ENCODE results near the gene SCUBE3. TPM values are rescaled to one million over a fixed set of nuclear protein-coding genes. Genes with fewer than 3 reads are reported as not detected.

SCUBE3 gene
- total RNA-seq, 2 experiments from 2014 or later, result not detected

DNA sequence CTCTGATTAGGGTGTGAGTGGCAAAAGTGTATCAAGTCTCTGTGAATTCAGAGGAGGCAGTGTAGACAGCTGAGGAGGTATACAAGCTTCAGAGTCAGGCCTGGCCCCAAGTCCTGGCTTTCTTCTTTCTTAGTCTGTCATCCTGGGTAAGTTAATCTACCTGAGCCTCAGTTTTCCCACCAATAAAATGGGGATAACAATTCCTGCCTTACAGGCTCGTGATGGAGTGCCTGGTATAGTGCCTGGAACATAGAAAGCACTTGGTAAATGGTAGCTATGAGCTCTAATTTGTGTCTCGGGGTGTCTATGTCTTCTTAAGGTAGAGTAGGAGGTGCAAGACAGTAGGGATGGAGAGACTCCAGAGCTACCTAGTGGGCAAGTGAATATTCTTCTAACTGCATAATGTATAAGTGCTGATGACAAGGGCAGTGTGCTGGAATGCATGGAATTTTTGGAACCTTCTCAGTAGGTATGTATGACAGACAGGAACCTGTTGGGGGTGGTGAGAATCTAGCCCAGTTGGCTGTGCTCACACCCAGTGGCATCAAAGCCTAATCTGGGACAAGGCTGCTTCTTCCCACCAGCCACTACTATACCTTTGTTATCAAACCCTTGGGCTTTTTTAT lies 4.0 kb upstream of the SCUBE3 start:
- no peak overlapping the region for H3K4me3 Mint-ChIP-seq
- ChIA-PET CTCF (interaction anchor here (0.8 to 1.4 kb wide), 4 partner anchors 10 to 61 kb away, joined by 3 to 7 read pairs (median 4); no protein-coding TSS in a partner anchor), POLR2A (no interaction called here)
- no peaks in the 10 kb centered on the region for H3K9me3 Mint-ChIP-seq (ENCODE audit: low read depth)
- no peak for DNase-seq
- intact Hi-C loops (cut with DNase I, micrococcal nuclease), result loop anchor here in 1 of 2 experiments (10.0 kb wide), 1 partner anchor 225 kb away; no protein-coding TSS in a partner anchor
- no peak overlapping the region for H3K27ac Mint-ChIP-seq
- peaks cover 49% of the 10 kb centered on the region for H3K27me3 Mint-ChIP-seq
- peaks cover 6% of the 10 kb centered on the region for H3K4me1 Mint-ChIP-seq
- no peak for ATAC-seq
- H3K36me3 Mint-ChIP-seq (ENCODE audit: low read depth), result no peaks in the 10 kb centered on the region

DNA sequence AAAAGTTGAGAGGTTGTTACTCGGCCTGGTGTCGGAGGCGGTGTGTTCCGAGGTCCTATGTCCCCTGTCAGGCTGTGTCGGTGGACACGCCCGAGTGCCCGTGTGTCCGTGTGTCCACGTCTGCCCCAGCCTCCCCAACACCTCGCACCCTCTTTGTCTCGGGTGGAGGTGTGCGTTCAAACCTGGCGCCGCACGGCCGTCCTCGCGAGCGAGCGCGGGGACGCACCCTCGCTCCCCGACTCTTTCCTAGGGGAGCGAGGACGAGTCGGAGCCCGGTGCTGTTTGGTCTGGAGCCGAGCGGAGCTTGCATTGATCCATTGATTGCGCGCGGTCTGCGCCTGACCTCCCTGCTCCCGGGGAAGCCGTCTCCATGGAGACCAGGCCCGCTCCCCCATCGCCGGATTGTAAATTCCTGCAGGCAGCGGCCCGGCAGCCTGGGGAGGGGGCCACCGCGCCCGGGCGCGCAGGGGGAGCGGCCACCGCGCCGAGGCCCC lies 411 bp upstream of the SCUBE3 start:
- H3K27ac Mint-ChIP-seq, result no peak overlapping the region
- H3K9me3 Mint-ChIP-seq (ENCODE audit: low read depth), result no peaks in the 10 kb centered on the region
- H3K4me3 Mint-ChIP-seq, result peak overlapping the region; percentile 46
- DNase-seq (no peak), ATAC-seq (peak; percentile 27)
- peaks cover 61% of the 10 kb centered on the region for H3K27me3 Mint-ChIP-seq
- no peaks in the 10 kb centered on the region for H3K36me3 Mint-ChIP-seq (ENCODE audit: low read depth)
- H3K4me1 Mint-ChIP-seq, result peaks cover 6% of the 10 kb centered on the region
- ChIA-PET POLR2A (no interaction called here), CTCF (interaction anchor here (1.2 to 3.0 kb wide), 2 partner anchors 8 to 64 kb away, joined by 3 to 11 read pairs; no protein-coding TSS in a partner anchor)
- intact Hi-C loops (cut with DNase I, micrococcal nuclease), result no loop called here

DNA sequence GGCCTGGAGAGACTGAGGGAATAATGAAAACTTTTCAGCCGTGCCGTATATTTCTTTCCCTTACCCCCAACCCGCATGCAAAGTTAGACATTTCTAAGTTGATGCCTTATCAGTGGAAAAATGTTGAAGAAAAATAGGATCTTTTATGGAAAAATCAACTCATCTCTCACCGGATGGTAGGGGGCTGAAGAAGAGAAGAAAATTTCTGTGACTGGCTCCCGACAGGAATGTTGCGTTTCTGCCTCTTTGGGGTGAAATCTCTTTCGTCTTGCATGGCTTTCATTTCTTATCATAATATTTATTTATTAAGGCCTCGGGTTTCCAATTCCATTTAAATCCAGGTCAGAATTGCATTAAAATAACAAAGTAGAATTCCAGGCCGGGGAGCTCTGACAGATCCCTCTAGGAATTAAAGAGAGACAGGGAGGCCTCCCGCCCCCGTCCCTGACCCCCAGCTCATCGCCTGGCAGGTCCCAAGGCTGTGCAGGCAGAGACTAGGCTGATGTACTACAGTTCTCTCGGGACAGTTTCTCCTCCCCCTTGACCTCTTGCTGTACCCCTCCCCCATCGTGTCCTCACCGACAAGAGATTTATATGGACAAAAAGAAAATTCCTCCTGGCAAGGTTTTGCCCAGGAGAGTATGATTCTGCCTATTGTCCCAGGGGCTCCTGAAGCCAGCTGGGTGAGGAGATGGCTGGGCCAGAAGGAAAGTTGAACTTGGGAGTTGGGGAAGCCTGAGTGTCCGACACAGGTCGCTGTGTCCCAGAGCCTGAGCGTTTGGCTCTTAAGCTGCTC lies 1.3 kb downstream of the SCUBE3 start:
- Mint-ChIP-seq H3K27ac (no peak overlapping the region), H3K4me3 (no peak overlapping the region), H3K27me3 (peaks cover 53% of the 10 kb centered on the region), H3K9me3 (ENCODE audit: low read depth) (no peaks in the 10 kb centered on the region), H3K4me1 (peaks cover 6% of the 10 kb centered on the region), H3K36me3 (ENCODE audit: low read depth) (no peaks in the 10 kb centered on the region)
- ATAC-seq (no peak), DNase-seq (no peak)
- ChIA-PET CTCF (interaction anchor here (0.6 to 3.0 kb wide), 5 partner anchors 10 to 967 kb away, joined by 3 to 11 read pairs (median 3); no protein-coding TSS in a partner anchor), POLR2A (interaction anchor here (0.6 to 0.7 kb wide), 2 partner anchors 27 to 82 kb away, joined by 3 read pairs; no protein-coding TSS in a partner anchor)
- intact Hi-C loops (cut with DNase I, micrococcal nuclease), result no loop called here

DNA sequence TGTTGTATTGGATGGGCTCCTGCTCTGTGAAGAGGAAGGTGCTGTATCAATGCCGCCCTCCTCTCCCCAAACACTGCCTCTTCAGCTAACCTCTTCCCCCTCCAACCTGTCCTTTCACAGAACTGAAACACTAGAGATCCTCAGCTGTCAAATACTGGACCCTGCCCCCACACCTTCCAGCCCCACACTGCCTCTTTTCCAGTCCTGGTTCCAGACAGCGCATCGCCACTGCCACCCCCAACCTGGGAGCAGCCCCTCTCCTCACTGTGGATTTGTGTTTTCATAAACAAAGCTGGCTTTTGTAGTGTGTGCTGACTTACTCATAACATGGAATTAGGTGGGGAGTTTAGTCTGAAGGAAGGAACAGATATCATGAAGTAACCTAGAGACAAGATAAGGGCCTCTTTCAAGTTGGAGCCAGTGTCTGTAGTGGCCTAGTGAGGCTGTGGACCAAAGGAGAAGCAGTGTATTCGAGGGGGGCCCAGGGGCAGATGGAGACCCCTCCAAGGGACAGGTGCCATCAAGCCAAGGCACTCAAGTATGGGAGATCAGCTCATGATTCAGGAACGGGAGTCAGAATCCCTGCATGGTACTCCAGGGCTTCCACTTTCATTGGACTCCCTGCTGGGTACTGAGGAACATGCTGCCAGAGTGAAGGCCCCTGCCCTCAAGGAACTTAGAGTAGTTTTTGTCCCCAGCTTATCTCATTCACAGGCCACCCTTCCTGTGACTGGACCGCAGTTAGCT lies 2.1 kb downstream of the SCUBE3 start:
- Mint-ChIP-seq H3K27me3 (peaks cover 53% of the 10 kb centered on the region), H3K4me3 (no peak overlapping the region), H3K4me1 (peaks cover 6% of the 10 kb centered on the region), H3K9me3 (ENCODE audit: low read depth) (no peaks in the 10 kb centered on the region), H3K36me3 (ENCODE audit: low read depth) (no peaks in the 10 kb centered on the region), H3K27ac (no peak overlapping the region)
- no peak for ATAC-seq
- POLR2A ChIA-PET, result no interaction called here
- intact Hi-C loops (cut with DNase I, micrococcal nuclease), result no loop called here
- DNase-seq, result no peak
- CTCF ChIA-PET, result interaction anchor here (0.6 to 3.0 kb wide), 4 partner anchors 11 to 26 kb away, joined by 3 to 11 read pairs (median 3); no protein-coding TSS in a partner anchor

DNA sequence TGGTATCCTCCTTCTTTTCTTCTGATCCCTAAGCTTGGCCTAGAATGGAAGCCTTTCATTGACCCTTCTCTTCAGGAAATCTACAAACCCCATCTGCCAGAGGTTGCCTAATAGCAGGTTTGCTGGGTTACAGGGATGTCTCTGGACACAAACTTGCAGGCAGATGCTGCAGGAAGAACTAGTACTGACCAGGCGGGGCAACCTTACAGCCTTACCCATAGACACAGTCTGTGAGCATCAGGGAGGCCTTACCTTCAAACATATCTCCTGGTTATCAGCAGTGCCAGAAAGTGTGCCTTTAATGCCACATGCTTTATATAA lies 2.6 kb downstream of the SCUBE3 start:
- Mint-ChIP-seq H3K9me3 (ENCODE audit: low read depth) (no peaks in the 10 kb centered on the region), H3K36me3 (ENCODE audit: low read depth) (no peaks in the 10 kb centered on the region), H3K4me1 (peaks cover 6% of the 10 kb centered on the region), H3K4me3 (no peak overlapping the region), H3K27me3 (peaks cover 51% of the 10 kb centered on the region), H3K27ac (no peak overlapping the region)
- ChIA-PET POLR2A (no interaction called here), CTCF (interaction anchor here (1.4 to 3.0 kb wide), 3 partner anchors 11 to 24 kb away, joined by 3 to 11 read pairs (median 3); no protein-coding TSS in a partner anchor)
- intact Hi-C loops (cut with DNase I, micrococcal nuclease), result no loop called here
- no peak for ATAC-seq
- no peak for DNase-seq

DNA sequence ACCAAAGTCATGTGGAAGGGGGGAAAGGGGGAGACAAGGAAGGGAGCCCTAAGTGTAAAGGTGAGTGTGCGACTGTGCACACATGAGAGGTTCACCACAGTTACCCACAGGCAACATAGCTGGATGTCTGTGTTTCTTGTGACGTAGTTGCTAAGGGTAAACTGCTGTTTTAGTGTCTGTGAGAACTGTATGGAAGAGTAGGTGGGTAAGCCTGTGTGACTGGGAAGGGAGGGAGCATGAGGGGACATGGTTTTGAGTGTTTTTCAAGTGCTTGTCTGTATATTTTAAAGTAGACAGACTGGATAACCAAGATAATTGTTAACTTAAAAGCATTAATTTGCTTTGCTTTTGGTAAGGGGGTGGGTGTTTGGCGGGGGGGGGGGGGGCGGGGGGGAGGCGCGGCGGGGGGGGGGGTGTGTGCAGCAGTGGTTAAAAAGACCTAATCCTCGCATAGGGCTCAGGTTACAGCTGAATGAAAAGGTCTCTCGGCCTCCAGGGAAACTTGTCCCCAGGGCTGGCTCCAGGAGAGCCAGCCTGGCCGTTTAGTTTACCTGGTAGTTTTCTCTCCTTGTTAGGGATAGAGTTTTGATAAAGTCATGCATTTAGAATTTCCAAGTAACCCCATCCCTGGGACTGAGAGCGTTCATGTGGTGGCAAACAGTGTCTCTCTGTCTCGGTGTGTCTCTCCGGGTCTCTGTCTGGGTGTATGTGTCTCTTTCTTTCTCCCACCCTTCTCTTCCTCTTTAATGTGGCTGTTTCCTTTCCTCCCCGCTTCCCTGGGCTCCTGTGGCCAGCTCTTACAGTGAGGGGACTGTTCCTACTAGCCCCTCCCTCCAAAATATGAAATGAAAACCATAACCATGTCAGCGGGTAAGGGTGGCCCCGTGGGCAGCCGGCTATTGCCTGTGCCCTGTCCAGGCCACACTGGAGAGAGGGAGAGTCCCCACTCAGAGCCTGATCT lies 3.4 kb downstream of the SCUBE3 start:
- peaks cover 48% of the 10 kb centered on the region for H3K27me3 Mint-ChIP-seq
- no peak for ATAC-seq
- ChIA-PET CTCF (no interaction called here), POLR2A (no interaction called here)
- peaks cover 6% of the 10 kb centered on the region for H3K4me1 Mint-ChIP-seq
- intact Hi-C loops (cut with DNase I, micrococcal nuclease), result no loop called here
- no peaks in the 10 kb centered on the region for H3K36me3 Mint-ChIP-seq (ENCODE audit: low read depth)
- H3K27ac Mint-ChIP-seq, result no peak overlapping the region
- H3K9me3 Mint-ChIP-seq (ENCODE audit: low read depth), result no peaks in the 10 kb centered on the region
- no peak overlapping the region for H3K4me3 Mint-ChIP-seq
- no peak for DNase-seq

DNA sequence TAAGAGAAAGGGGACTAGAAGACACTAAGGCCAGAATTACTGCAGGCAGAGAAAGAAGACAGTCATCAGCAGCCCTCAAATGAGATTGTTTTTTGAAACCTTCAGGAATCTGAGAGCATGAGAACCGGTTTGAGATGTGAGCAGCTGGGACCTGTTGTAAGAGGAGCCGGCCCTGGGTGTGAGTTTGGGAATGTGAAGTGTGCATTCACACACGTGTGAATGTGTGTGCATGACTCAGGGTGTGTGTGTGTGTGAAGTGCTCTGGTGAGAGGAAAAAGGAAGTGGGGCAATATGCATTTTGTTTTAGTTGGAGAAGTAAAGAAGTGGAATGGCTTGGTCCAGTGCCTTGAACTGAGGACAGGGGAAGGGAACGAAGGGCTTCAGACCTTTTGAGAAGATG lies 4.3 kb downstream of the SCUBE3 start:
- intact Hi-C loops (cut with DNase I, micrococcal nuclease), result no loop called here
- ChIA-PET POLR2A (no interaction called here), CTCF (interaction anchor here (0.6 to 1.0 kb wide), 3 partner anchors 9 to 353 kb away, joined by 3 read pairs; no protein-coding TSS in a partner anchor)
- ATAC-seq (no peak), DNase-seq (no peak)
- H3K4me3 Mint-ChIP-seq, result no peak overlapping the region
- peaks cover 4% of the 10 kb centered on the region for H3K4me1 Mint-ChIP-seq
- peaks cover 39% of the 10 kb centered on the region for H3K27me3 Mint-ChIP-seq
- H3K36me3 Mint-ChIP-seq (ENCODE audit: low read depth), result no peaks in the 10 kb centered on the region
- H3K27ac Mint-ChIP-seq, result no peak overlapping the region
- H3K9me3 Mint-ChIP-seq (ENCODE audit: low read depth), result no peaks in the 10 kb centered on the region

DNA sequence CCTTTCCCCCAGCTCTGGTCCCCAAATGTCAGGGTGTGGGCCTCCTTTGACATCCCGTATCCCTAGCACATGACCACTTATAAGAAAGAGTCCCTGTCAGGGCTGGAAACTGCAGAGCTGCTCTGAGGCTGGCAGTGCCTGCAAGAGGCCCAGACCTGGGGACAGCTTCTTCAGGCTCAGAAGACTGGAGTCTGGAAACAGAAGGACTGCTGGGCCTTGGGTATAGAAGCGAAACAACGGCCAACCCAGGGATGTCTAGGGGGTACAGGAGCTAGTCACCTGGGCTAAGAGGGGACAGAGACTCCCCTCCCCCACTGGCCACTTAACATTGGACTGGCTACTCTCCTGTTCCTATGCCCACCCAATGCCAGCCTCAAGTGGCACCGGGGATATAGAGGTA lies 4.7 kb downstream of the SCUBE3 start:
- DNase-seq, result no peak
- no peak for ATAC-seq
- Mint-ChIP-seq H3K4me3 (no peak overlapping the region), H3K27ac (no peak overlapping the region), H3K27me3 (peaks cover 35% of the 10 kb centered on the region), H3K9me3 (ENCODE audit: low read depth) (no peaks in the 10 kb centered on the region), H3K4me1 (no peaks in the 10 kb centered on the region), H3K36me3 (ENCODE audit: low read depth) (no peaks in the 10 kb centered on the region)
- CTCF ChIA-PET, result interaction anchor here (0.6 to 1.2 kb wide), 4 partner anchors 10 to 354 kb away, joined by 3 to 6 read pairs (median 3); no protein-coding TSS in a partner anchor
- intact Hi-C loops (cut with DNase I, micrococcal nuclease), result no loop called here
- POLR2A ChIA-PET, result interaction anchor here (0.6 kb wide), 1 partner anchor 1556 kb away, joined by 3 read pairs; no protein-coding TSS in a partner anchor

DNA sequence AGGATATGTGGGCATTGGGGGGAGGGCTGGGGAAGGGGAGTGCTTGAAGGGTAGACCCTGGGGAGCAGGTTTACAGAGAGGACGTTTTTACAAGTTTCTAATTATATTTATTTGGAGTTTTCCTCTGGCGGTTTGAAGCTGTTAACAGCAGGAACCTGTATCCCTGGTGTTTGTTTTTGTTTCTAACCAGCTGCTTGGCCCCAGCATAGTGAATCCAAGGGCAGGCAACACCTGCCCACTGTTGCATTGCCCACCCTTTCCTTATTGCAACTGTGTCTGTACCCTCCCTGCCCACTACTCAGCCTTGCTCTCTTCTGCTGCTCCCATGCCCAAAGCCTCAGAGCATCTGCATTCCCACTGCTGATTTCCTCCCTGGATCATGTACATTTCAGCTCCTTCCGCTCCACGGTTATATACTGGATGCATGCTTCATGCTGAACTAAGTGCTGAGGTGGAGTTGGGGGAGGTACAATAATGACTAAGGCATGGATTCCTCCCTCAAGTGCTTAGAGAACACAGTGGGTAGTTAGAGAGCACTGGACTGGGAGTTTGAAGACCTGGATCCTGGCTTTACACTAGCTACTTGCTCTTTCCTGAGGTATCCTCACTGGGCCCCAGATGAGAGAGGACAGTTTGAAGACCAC lies 6.0 kb downstream of the SCUBE3 start:
- intact Hi-C loops (cut with DNase I, micrococcal nuclease), result no loop called here
- ATAC-seq (no peak), DNase-seq (no peak)
- Mint-ChIP-seq H3K27me3 (peaks cover 35% of the 10 kb centered on the region), H3K36me3 (ENCODE audit: low read depth) (no peaks in the 10 kb centered on the region), H3K9me3 (ENCODE audit: low read depth) (no peaks in the 10 kb centered on the region), H3K27ac (no peak overlapping the region), H3K4me3 (no peak overlapping the region), H3K4me1 (no peaks in the 10 kb centered on the region)
- CTCF ChIA-PET, result interaction anchor here (0.8 to 2.1 kb wide), 3 partner anchors 15 to 21 kb away, joined by 3 to 11 read pairs (median 6); no protein-coding TSS in a partner anchor
- POLR2A ChIA-PET, result no interaction called here

DNA sequence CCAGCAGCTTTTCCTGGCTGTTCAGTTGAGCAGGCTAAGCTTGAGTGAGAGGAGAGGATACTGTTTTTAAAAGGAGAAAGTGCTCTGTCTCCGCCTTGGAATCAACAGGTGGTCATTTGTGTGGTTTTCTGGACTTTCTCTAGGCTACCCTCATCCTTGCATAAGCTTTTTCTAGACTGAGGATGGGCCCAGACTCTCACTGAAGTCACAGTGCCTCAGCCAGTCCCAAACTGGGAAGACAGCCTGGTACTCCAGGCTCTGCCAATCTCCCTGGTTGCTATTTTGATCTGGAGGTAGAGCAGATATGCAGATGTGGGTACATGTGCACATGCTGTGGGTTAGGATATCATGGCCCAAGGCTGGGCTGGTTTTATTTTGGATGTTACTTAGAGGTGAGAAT lies 7.0 kb downstream of the SCUBE3 start:
- H3K27me3 Mint-ChIP-seq, result peaks cover 27% of the 10 kb centered on the region
- no peaks in the 10 kb centered on the region for H3K4me1 Mint-ChIP-seq
- no peak for ATAC-seq
- ChIA-PET CTCF (interaction anchor here (2.1 kb wide), 1 partner anchor 16 kb away, joined by 11 read pairs; no protein-coding TSS in a partner anchor), POLR2A (interaction anchor here (0.6 kb wide), 1 partner anchor 17 kb away, joined by 3 read pairs; no protein-coding TSS in a partner anchor)
- no peak overlapping the region for H3K27ac Mint-ChIP-seq
- H3K36me3 Mint-ChIP-seq (ENCODE audit: low read depth), result no peaks in the 10 kb centered on the region
- intact Hi-C loops (cut with DNase I, micrococcal nuclease), result no loop called here
- no peaks in the 10 kb centered on the region for H3K9me3 Mint-ChIP-seq (ENCODE audit: low read depth)
- no peak overlapping the region for H3K4me3 Mint-ChIP-seq
- no peak for DNase-seq

All from activated CD4-positive, alpha-beta T cell treated with anti-CD3 and anti-CD28 coated beads for 36 hours (primary cell).